Stimulated activated effector memory CD8-positive, alpha-beta T cell treated with anti-CD3 and anti-CD28 coated beads, Interleukin-12 subunit alpha, Interleukin-12 subunit beta, amount 100 ng/mL, for 72 hours (primary cell): ENCODE data around the gene RND3.

ENCODE experiments used
- ATAC-seq: fragments of 150-1000 bp; cut with Tn5 transposase; 2 replicates; pipeline ENCODE4 v1.10.0; 2021
- DNase-seq, 2 donors: peaks; one replicate each; pipeline ENCODE4 v3.0.0; 2021 to 2022; ENCODE audit warnings: low spot score in 2 of 2
- H3K27ac Mint-ChIP-seq: one replicate; pipeline ENCODE4 v1.8.0; 2022; ENCODE audit warnings: mild to moderate bottlenecking, mixed read lengths
- H3K36me3 Mint-ChIP-seq: one replicate; pipeline ENCODE4 v1.8.0; 2022; ENCODE audit warnings: mild to moderate bottlenecking, mixed read lengths
- H3K4me1 Mint-ChIP-seq: one replicate; pipeline ENCODE4 v1.8.0; 2022; ENCODE audit warnings: mixed read lengths
- H3K4me3 Mint-ChIP-seq: one replicate; pipeline ENCODE4 v1.8.0; 2022; ENCODE audit warnings: mild to moderate bottlenecking, mixed read lengths
- H3K9me3 Mint-ChIP-seq: one replicate; pipeline ENCODE4 v1.8.0; 2022; ENCODE audit warnings: mixed read lengths

RND3 gene

DNA sequence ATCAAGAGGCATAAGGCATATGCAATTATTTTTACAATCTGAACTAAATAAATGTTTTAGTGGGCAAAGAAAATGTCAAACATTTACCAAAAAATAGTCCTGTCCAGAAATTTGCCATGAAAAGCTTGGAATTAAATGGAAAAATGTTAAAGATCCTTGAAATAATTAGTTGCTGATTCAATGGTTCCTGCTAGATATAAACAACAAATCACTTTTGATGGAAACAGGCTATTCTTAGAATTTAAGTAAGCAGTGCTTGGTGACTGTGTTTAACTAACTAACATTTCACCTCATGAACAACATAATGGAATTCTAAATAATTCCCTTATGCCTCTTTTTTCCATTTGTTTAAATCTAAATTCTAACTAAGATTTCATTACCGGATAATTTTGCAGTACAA, 3.9 kb downstream of the RND3 start:
- Mint-ChIP-seq H3K9me3 (no peaks in the 10 kb centered on the region), H3K4me1 (peaks cover 14% of the 10 kb centered on the region), H3K36me3 (no peaks in the 10 kb centered on the region), H3K27ac (no peak overlapping the region), H3K4me3 (no peak overlapping the region)
- ATAC-seq = no peak
- no peak for DNase-seq

GRCh38 chr2:150482667-150483400, 4.6 kb downstream of the RND3 start:
- ATAC-seq = no peak
- H3K27ac Mint-ChIP-seq = no peak overlapping the region
- no peak for DNase-seq
- H3K4me3 Mint-ChIP-seq = no peak overlapping the region
- no peaks in the 10 kb centered on the region for H3K9me3 Mint-ChIP-seq
- H3K36me3 Mint-ChIP-seq = no peaks in the 10 kb centered on the region
- peaks cover 14% of the 10 kb centered on the region for H3K4me1 Mint-ChIP-seq

DNA sequence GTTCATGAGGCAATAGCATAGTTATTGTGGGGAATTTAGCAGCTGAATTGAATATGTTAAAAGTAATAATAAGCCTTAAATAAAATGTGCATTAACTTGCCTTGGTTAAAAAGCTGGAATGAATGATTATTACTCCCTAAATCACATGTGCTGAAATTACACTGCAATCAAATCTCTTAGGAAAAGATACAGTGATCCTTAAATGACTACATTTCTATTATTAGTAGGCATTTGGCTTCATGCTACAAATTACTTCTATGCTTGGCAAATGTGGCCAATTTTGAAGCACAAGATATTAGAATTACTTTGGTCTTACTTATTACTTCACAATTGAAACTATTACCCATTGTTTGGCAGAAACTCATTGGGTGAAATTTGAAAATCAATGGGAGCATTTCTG, 5.4 kb downstream of the RND3 start:
- ATAC-seq (no peak), DNase-seq (no peak)
- Mint-ChIP-seq H3K36me3 (no peaks in the 10 kb centered on the region), H3K9me3 (no peaks in the 10 kb centered on the region), H3K4me3 (no peak overlapping the region), H3K27ac (no peak overlapping the region), H3K4me1 (peaks cover 9% of the 10 kb centered on the region)

DNA sequence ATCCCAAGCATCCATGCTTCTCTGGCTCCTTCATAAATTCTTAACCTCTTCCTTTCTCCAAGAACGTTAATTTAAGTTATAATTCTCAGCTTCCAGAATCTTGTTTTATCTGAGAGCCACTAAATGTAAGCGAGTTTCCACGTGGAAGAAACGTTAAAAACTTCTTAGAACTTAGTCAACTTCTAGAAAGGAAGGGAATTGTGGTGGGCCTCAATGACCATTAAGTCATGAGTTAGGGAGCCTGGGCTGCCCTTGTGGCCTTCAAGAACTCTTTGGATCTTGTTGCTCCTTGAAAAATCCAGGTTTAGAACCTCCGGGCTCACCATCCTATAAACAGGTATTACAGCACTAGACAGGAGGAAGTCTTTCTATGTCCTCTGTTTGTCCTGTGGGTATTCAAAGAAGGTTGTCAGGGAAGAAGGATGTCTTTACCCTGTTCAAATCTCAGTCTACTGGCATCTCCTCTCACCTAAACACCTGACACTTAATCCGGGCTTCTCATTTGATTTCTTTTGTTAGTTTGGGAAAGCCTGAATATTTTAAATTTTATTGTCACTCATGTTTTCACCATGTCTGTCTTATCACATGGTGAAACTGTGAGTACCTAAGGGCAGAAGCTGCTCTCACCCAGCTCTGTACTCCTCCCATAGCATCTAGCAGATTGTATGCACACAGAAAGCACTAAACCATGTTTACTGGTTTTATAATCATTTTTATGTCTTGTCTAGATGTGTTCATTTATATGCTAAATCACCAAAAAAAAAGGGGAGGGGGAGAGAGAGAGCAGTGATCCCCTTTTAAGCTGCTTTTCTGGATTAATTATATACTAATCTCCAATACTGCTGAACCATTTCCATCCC, 6.3 kb downstream of the RND3 start:
- ATAC-seq = no peak
- H3K36me3 Mint-ChIP-seq = no peaks in the 10 kb centered on the region
- DNase-seq = no peak
- H3K4me1 Mint-ChIP-seq = peaks cover under 1% of the 10 kb centered on the region
- no peak overlapping the region for H3K27ac Mint-ChIP-seq
- H3K4me3 Mint-ChIP-seq = no peak overlapping the region
- no peaks in the 10 kb centered on the region for H3K9me3 Mint-ChIP-seq

DNA sequence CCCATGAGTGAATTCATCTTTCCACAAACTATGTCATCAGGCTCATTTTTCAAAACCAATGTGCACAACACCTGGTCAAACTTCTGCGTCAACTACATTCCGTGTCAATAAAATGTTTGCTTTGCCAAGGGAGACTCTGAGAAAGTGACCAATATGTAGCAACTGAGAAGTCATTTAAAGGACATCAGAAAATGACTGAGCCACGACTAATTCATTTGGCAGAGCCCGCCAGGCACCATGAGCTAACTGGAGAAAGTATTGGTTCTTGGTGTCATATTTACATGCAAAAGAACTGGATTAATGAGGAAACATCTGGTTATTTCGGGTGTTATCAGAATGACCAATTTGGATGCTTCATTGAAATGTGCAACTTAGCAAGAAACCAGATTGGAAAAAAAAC, 7.2 kb downstream of the RND3 start:
- Mint-ChIP-seq H3K4me3 (no peak overlapping the region), H3K9me3 (no peaks in the 10 kb centered on the region), H3K27ac (no peak overlapping the region), H3K36me3 (no peaks in the 10 kb centered on the region), H3K4me1 (no peaks in the 10 kb centered on the region)
- no peak for ATAC-seq
- no peak for DNase-seq

DNA sequence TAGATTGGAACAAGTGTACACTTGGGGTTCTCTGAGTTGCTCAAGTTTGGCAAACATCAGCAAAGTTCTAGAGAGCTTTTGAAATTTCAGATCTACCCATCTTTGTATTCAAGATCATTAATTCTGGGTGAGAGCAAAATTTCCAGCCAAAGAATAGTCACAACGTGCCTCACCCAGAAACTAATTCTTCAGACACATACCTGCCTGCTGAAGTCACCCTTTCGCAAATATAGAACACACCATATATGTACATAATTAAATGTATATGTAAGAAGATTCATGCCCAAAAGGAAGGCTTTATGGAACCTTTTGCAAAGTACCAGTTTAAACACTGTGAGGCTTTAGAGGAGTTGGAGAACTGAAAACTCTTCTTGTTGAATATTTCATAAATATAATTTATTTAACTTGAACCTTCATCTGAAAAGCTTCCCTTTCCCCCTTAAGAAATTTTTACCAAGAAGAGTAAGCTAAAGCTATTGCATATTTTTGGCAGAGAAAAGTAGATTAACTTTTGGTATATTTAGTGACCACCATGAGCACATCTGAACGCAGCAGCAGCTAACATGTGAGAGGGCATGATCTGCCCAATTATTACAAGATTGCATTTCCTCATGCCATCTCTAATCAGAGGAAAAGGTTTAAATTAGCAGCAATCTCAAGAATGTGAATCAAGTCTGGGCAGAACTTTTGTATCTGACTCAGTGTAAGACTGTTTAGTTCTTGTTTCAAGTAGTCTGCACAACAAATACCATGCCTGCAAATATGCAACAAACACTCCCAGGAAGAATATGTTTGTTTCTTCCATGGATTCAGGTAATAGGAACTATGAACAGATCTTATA, 8.2 kb downstream of the RND3 start:
- no peak overlapping the region for H3K4me3 Mint-ChIP-seq
- ATAC-seq = no peak
- H3K9me3 Mint-ChIP-seq = no peaks in the 10 kb centered on the region
- no peak overlapping the region for H3K27ac Mint-ChIP-seq
- no peak for DNase-seq
- no peaks in the 10 kb centered on the region for H3K36me3 Mint-ChIP-seq
- no peaks in the 10 kb centered on the region for H3K4me1 Mint-ChIP-seq

- DNase-seq (no peak), ATAC-seq (no peak)
- no peaks in the 10 kb centered on the region for H3K9me3 Mint-ChIP-seq
- no peaks in the 10 kb centered on the region for H3K4me1 Mint-ChIP-seq
- H3K36me3 Mint-ChIP-seq = no peaks in the 10 kb centered on the region
- H3K27ac Mint-ChIP-seq = no peak overlapping the region
- no peak overlapping the region for H3K4me3 Mint-ChIP-seq
Measured at GRCh38 chr2:150478200-150478974, 9.1 kb downstream of the RND3 start.

- no peaks in the 10 kb centered on the region for H3K4me1 Mint-ChIP-seq
- H3K36me3 Mint-ChIP-seq = no peaks in the 10 kb centered on the region
- H3K4me3 Mint-ChIP-seq = no peak overlapping the region
- DNase-seq (no peak), ATAC-seq (no peak)
- H3K27ac Mint-ChIP-seq = no peak overlapping the region
- H3K9me3 Mint-ChIP-seq = no peaks in the 10 kb centered on the region
Measured at GRCh38 chr2:150477347-150477746, 10.1 kb downstream of the RND3 start.

DNA sequence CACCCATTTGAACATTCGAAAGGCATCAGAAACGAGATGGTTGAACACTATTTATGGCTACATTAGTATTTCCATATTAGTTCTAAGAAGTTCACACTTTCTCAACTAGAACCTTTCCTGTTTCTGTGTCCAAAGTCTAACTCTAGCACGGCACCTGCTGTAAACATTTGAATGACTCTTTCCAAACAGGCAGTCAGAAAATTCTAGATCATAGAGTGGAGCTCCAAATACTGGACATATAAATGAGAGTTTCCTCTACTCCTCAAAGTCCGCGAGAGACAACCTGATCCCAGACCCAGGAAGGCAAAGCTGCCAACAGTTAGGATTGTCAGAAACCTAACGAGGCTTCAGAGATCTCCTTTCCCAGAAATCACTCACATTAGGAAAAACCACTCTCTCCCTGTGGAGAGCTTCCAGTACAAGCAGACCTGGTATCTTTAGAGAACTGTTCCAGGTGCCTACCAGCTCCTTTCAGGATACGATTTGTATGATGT, 10.6 kb downstream of the RND3 start:
- H3K4me1 Mint-ChIP-seq = no peaks in the 10 kb centered on the region
- H3K27ac Mint-ChIP-seq = no peak overlapping the region
- DNase-seq (no peak), ATAC-seq (no peak)
- H3K36me3 Mint-ChIP-seq = no peaks in the 10 kb centered on the region
- H3K4me3 Mint-ChIP-seq = no peak overlapping the region
- no peaks in the 10 kb centered on the region for H3K9me3 Mint-ChIP-seq

DNA sequence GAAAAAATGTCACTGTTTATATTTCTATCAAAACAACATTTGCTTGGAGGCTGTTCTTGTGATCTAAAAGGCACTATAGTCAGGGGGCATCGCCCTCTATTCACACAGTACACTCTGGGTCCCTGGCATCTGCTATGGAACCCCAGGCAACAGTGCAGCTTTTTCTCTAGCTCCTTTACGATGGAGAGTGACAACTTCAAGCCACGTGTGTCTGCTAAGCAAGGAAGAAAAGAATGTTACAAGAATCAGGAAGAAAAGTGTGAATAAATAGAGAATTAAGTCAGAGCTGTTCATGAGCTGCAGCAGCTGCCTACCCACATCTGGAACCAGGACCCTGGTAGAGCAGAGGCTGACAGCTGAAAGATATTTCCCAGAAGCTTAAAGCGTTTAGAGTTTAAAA, 11.2 kb downstream of the RND3 start:
- H3K36me3 Mint-ChIP-seq = no peaks in the 10 kb centered on the region
- H3K27ac Mint-ChIP-seq = no peak overlapping the region
- DNase-seq = no peak
- ATAC-seq = no peak
- no peak overlapping the region for H3K4me3 Mint-ChIP-seq
- no peaks in the 10 kb centered on the region for H3K9me3 Mint-ChIP-seq
- H3K4me1 Mint-ChIP-seq = no peaks in the 10 kb centered on the region

GRCh38 chr2:150475479-150476250, 11.8 kb downstream of the RND3 start:
- no peak overlapping the region for H3K27ac Mint-ChIP-seq
- no peaks in the 10 kb centered on the region for H3K4me1 Mint-ChIP-seq
- ATAC-seq (no peak), DNase-seq (no peak)
- no peaks in the 10 kb centered on the region for H3K36me3 Mint-ChIP-seq
- no peaks in the 10 kb centered on the region for H3K9me3 Mint-ChIP-seq
- H3K4me3 Mint-ChIP-seq = no peak overlapping the region

DNA sequence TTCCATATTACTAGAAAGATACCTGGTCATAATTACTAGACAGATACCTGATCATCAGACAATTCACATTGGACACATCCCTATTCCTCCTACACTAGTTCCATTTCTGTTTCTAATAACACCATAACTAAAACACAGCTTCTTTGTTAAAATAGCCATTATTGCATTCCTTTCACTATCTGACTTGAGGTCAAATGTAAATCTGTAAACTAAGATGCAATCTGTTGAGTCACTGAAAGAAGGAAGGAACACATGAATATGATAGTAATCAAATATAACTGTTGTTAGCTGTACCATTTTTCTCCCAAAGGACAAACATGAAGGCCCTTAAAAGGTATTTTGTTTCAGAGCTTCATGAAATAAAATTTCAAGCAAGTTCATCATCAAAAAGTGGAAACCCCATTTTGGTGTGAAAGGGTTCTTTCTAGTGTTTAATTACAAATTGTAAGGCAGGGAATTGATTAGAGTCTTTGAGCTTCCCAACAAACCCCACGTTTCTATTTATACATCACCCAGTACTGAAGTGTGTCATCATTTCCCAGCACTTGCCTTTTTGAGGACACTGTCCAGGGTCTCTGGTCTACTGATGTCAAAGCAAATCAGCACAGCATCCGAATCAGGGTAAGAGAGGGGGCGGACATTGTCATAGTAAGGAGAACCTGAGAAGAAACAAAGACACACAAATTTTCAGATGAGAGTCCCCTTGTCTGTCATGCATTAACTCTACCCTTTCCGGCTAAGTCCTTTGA, 13.0 kb downstream of the RND3 start:
- Mint-ChIP-seq H3K9me3 (no peaks in the 10 kb centered on the region), H3K27ac (no peak overlapping the region), H3K4me1 (no peaks in the 10 kb centered on the region), H3K36me3 (no peaks in the 10 kb centered on the region), H3K4me3 (no peak overlapping the region)
- ATAC-seq (no peak), DNase-seq (no peak)

- H3K4me3 Mint-ChIP-seq = no peak overlapping the region
- H3K36me3 Mint-ChIP-seq = no peaks in the 10 kb centered on the region
- no peaks in the 10 kb centered on the region for H3K4me1 Mint-ChIP-seq
- DNase-seq = no peak
- no peak overlapping the region for H3K27ac Mint-ChIP-seq
- no peaks in the 10 kb centered on the region for H3K9me3 Mint-ChIP-seq
- no peak for ATAC-seq
Measured at GRCh38 chr2:150473767-150474166, 13.7 kb downstream of the RND3 start.

DNA sequence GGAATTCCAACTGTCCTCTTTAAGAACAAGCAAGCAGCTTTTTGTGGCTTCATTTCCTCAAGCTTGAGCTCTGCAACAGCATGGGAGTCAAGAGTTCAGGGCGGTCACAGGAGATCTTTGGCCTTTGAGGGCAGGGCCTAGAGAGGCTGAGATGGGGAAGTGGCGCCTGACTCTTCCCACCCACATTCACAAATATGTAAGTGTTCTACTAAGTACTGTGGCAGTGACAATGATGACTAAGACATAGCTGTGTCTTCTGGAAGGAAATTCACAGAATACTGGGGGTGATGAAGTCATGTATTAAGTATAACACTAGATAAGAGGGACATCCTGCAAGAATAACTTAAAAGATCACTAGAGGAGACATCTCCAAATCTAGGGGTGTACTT, 15.0 kb downstream of the RND3 start:
- H3K36me3 Mint-ChIP-seq = no peaks in the 10 kb centered on the region

More for the DNA sequence above, 15.0 kb downstream of the RND3 start:
- no peaks in the 10 kb centered on the region for H3K4me1 Mint-ChIP-seq
- H3K9me3 Mint-ChIP-seq = no peaks in the 10 kb centered on the region
- no peak for DNase-seq
- no peak overlapping the region for H3K27ac Mint-ChIP-seq
- H3K4me3 Mint-ChIP-seq = no peak overlapping the region
- ATAC-seq = no peak
